BLaER1 (cell line): ENCODE measurements around the gene TFPI.
A peak's percentile ranks its signal among the peaks of the same experiment; 100 is the strongest.
"Not testable (repeated sequence)": the region's sequence is repeated elsewhere in the genome, so short reads cannot be mapped to it uniquely, and the experiment has no call there.

ENCODE experiments used
- H3K27ac ChIP-seq: shearing (Covaris generic); formaldehyde crosslinking; 2 replicates; pipeline ENCODE4 v1.8.1; 2022
- H3K27me3 ChIP-seq: shearing (Covaris generic); formaldehyde crosslinking; 2 replicates; pipeline ENCODE4 v1.8.1; 2022
- H3K36me3 ChIP-seq: shearing (Covaris generic); formaldehyde crosslinking; 2 replicates; pipeline ENCODE4 v1.8.1; 2022
- H3K4me1 ChIP-seq: shearing (Covaris generic); formaldehyde crosslinking; 2 replicates; pipeline ENCODE4 v1.8.1; 2022
- H3K4me2 ChIP-seq: shearing (Covaris generic); formaldehyde crosslinking; 2 replicates; pipeline ENCODE4 v1.8.1; 2022
- H3K4me3 ChIP-seq: shearing (Covaris generic); formaldehyde crosslinking; 2 replicates; pipeline ENCODE4 v1.8.1; 2022
- H3K9ac ChIP-seq: shearing (Covaris generic); formaldehyde crosslinking; 2 replicates; pipeline ENCODE4 v1.8.1; 2022
- H3K9me3 ChIP-seq: shearing (Covaris generic); formaldehyde crosslinking; 2 replicates; pipeline ENCODE4 v1.8.1; 2022
- H4K20me1 ChIP-seq: shearing (Covaris generic); formaldehyde crosslinking; 2 replicates; pipeline ENCODE4 v1.8.1; 2022
- Cebpa-rat ChIP-seq: shearing (Covaris generic); IDR thresholded peaks from 2 replicates; pipeline ENCODE4 v1.8.1; 2022

The TFPI gene

GRCh38 chr2:187529248-187529976 is 24.8 kb downstream of the TFPI start:
- TF ChIP-seq Cebpa-rat, result no peak
- H3K27ac ChIP-seq, result no peak overlapping the region
- H4K20me1 ChIP-seq, result no peaks in the 10 kb centered on the region
- H3K9ac ChIP-seq, result no peak overlapping the region
- peak overlapping the region; percentile 70 for H3K4me2 ChIP-seq
- H3K36me3 ChIP-seq, result no peaks in the 10 kb centered on the region
- H3K9me3 ChIP-seq, result peaks cover 12% of the 10 kb centered on the region; the same call in 1 of the 2 replicates
- no peak overlapping the region for H3K4me3 ChIP-seq
- no peaks in the 10 kb centered on the region for H3K27me3 ChIP-seq
- H3K4me1 ChIP-seq, result peaks cover 37% of the 10 kb centered on the region

GRCh38 chr2:187528042-187528441 is 26.2 kb downstream of the TFPI start:
- peaks cover 9% of the 10 kb centered on the region; the same call in 1 of the 2 replicates for H3K9me3 ChIP-seq
- peak overlapping the region; percentile 57; the same call in 1 of the 2 replicates for H3K4me2 ChIP-seq
- peaks cover 37% of the 10 kb centered on the region for H3K4me1 ChIP-seq
- H3K27me3 ChIP-seq, result no peaks in the 10 kb centered on the region
- no peaks in the 10 kb centered on the region for H4K20me1 ChIP-seq
- no peaks in the 10 kb centered on the region for H3K36me3 ChIP-seq
- TF ChIP-seq Cebpa-rat, result no peak
- H3K9ac ChIP-seq, result no peak overlapping the region
- H3K27ac ChIP-seq, result no peak overlapping the region
- no peak overlapping the region for H3K4me3 ChIP-seq

GRCh38 chr2:187527262-187527661 is 27.0 kb downstream of the TFPI start:
- no peaks in the 10 kb centered on the region for H3K27me3 ChIP-seq
- no peak overlapping the region for H3K9ac ChIP-seq
- H3K27ac ChIP-seq, result no peak overlapping the region
- peak overlapping the region; percentile 57 for H3K4me2 ChIP-seq
- H4K20me1 ChIP-seq, result no peaks in the 10 kb centered on the region
- TF ChIP-seq Cebpa-rat, result no peak
- no peak overlapping the region for H3K4me3 ChIP-seq
- no peaks in the 10 kb centered on the region for H3K36me3 ChIP-seq
- H3K4me1 ChIP-seq, result peaks cover 37% of the 10 kb centered on the region
- peaks cover 2% of the 10 kb centered on the region; the same call in 1 of the 2 replicates for H3K9me3 ChIP-seq

GRCh38 chr2:187526792-187527191 is 27.4 kb downstream of the TFPI start:
- H3K36me3 ChIP-seq, result no peaks in the 10 kb centered on the region
- no peak overlapping the region for H3K4me3 ChIP-seq
- no peaks in the 10 kb centered on the region for H4K20me1 ChIP-seq
- H3K9ac ChIP-seq, result no peak overlapping the region
- no peaks in the 10 kb centered on the region for H3K9me3 ChIP-seq
- peak overlapping the region; percentile 57; the same call in 1 of the 2 replicates for H3K4me2 ChIP-seq
- no peak for TF ChIP-seq Cebpa-rat
- H3K4me1 ChIP-seq, result peaks cover 37% of the 10 kb centered on the region
- no peak overlapping the region for H3K27ac ChIP-seq
- H3K27me3 ChIP-seq, result no peaks in the 10 kb centered on the region

GRCh38 chr2:187525163-187525900 is 28.9 kb downstream of the TFPI start:
- no peaks in the 10 kb centered on the region for H3K36me3 ChIP-seq

GRCh38 chr2:187523325-187523724 is 30.9 kb downstream of the TFPI start:
- H3K9me3 ChIP-seq, result no peaks in the 10 kb centered on the region
- no peak overlapping the region for H3K4me3 ChIP-seq
- no peak overlapping the region for H3K9ac ChIP-seq
- no peaks in the 10 kb centered on the region for H4K20me1 ChIP-seq
- H3K27ac ChIP-seq, result no peak overlapping the region
- peaks cover 17% of the 10 kb centered on the region for H3K4me1 ChIP-seq
- TF ChIP-seq Cebpa-rat, result no peak
- H3K27me3 ChIP-seq, result no peaks in the 10 kb centered on the region
- no peaks in the 10 kb centered on the region for H3K36me3 ChIP-seq
- no peak overlapping the region for H3K4me2 ChIP-seq

More at GRCh38 chr2:187525163-187525900, 28.9 kb downstream of the TFPI start:
- H3K27me3 ChIP-seq, result no peaks in the 10 kb centered on the region
- H3K9me3 ChIP-seq, result no peaks in the 10 kb centered on the region
- H3K27ac ChIP-seq, result no peak overlapping the region
- peaks cover 30% of the 10 kb centered on the region for H3K4me1 ChIP-seq
- no peak overlapping the region for H3K4me2 ChIP-seq
- no peak overlapping the region for H3K9ac ChIP-seq
- H3K4me3 ChIP-seq, result no peak overlapping the region
- TF ChIP-seq Cebpa-rat, result no peak
- H4K20me1 ChIP-seq, result no peaks in the 10 kb centered on the region

GRCh38 chr2:187520121-187520624 is 34.1 kb downstream of the TFPI start:
- 0 out of 2 replicates have a peak, but pooled peaks cover 5% of the 10 kb centered on the region for H3K9me3 ChIP-seq
- no peaks in the 10 kb centered on the region for H4K20me1 ChIP-seq
- H3K4me3 ChIP-seq, result no peak overlapping the region
- H3K27me3 ChIP-seq, result no peaks in the 10 kb centered on the region
- no peak overlapping the region for H3K9ac ChIP-seq
- no peaks in the 10 kb centered on the region for H3K36me3 ChIP-seq
- H3K4me2 ChIP-seq, result no peak overlapping the region
- TF ChIP-seq Cebpa-rat, result no peak
- H3K27ac ChIP-seq, result no peak overlapping the region
- no peaks in the 10 kb centered on the region for H3K4me1 ChIP-seq

GRCh38 chr2:187519419-187520120 is 34.7 kb downstream of the TFPI start:
- H3K9me3 ChIP-seq, result 0 out of 2 replicates have a peak, but pooled peaks cover 5% of the 10 kb centered on the region
- H3K36me3 ChIP-seq, result no peaks in the 10 kb centered on the region
- no peak overlapping the region for H3K4me2 ChIP-seq
- no peaks in the 10 kb centered on the region for H3K4me1 ChIP-seq
- H3K4me3 ChIP-seq, result no peak overlapping the region
- H4K20me1 ChIP-seq, result no peaks in the 10 kb centered on the region
- H3K9ac ChIP-seq, result no peak overlapping the region
- H3K27ac ChIP-seq, result no peak overlapping the region
- H3K27me3 ChIP-seq, result no peaks in the 10 kb centered on the region
- no peak for TF ChIP-seq Cebpa-rat

GRCh38 chr2:187517750-187518361 is 36.4 kb downstream of the TFPI start:
- H3K27me3 ChIP-seq, H3K9ac ChIP-seq, H3K4me3 ChIP-seq, H3K36me3 ChIP-seq, H3K9me3 ChIP-seq, H3K27ac ChIP-seq, H3K4me2 ChIP-seq, H3K4me1 ChIP-seq, H4K20me1 ChIP-seq: not testable (repeated sequence)

- not testable (repeated sequence) for H3K27me3 ChIP-seq, H3K4me2 ChIP-seq, H3K9ac ChIP-seq, H3K9me3 ChIP-seq, H3K4me3 ChIP-seq, H3K36me3 ChIP-seq, H3K27ac ChIP-seq, H3K4me1 ChIP-seq, H4K20me1 ChIP-seq
Measured at GRCh38 chr2:187516630-187517510, 37.4 kb downstream of the TFPI start.
